Neural progenitor cell (in vitro differentiated cells): ENCODE results near the gene KIAA1210.

ENCODE experiments used
- EZH2 ChIP-seq: fragments of 200-600 bp; sonication (generic); IDR thresholded peaks from 2 replicates; pipeline ENCODE4 v1.6.1; 2017; ENCODE audit warnings: antibody characterized with exemption, mild to moderate bottlenecking, moderate library complexity
- EZH2phosphoT487 ChIP-seq: fragments of 200-600 bp; sonication (generic); IDR thresholded peaks from 2 replicates; pipeline ENCODE4 v1.6.1; 2017; ENCODE audit warnings: antibody characterized with exemption
- TF ChIP-seq, protein P1 (sequence below): fragments of 200-600 bp; sonication (generic); IDR thresholded peaks from 2 replicates; pipeline ENCODE4 v1.5.1; 2017; ENCODE audit warnings: antibody characterized with exemption, mild to moderate bottlenecking

- TF ChIP-seq, protein P1, sequence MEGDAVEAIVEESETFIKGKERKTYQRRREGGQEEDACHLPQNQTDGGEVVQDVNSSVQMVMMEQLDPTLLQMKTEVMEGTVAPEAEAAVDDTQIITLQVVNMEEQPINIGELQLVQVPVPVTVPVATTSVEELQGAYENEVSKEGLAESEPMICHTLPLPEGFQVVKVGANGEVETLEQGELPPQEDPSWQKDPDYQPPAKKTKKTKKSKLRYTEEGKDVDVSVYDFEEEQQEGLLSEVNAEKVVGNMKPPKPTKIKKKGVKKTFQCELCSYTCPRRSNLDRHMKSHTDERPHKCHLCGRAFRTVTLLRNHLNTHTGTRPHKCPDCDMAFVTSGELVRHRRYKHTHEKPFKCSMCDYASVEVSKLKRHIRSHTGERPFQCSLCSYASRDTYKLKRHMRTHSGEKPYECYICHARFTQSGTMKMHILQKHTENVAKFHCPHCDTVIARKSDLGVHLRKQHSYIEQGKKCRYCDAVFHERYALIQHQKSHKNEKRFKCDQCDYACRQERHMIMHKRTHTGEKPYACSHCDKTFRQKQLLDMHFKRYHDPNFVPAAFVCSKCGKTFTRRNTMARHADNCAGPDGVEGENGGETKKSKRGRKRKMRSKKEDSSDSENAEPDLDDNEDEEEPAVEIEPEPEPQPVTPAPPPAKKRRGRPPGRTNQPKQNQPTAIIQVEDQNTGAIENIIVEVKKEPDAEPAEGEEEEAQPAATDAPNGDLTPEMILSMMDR, result peak; percentile 69
- TF ChIP-seq EZH2, result no peak
- TF ChIP-seq EZH2phosphoT487, result no peak
Measured at GRCh38 chrX:119118780-119119395, 8.7 kb downstream of the KIAA1210 start.
